CD4-positive, alpha-beta T cell treated with Interleukin-6 for 4 hours (primary cell): ENCODE measurements around the gene IL13.

Source experiments
- DNase-seq: peaks from one replicate; pipeline ENCODE4 v3.0.0-alpha.2; 2020; ENCODE audit warnings: mixed read lengths

IL13 gene

DNA sequence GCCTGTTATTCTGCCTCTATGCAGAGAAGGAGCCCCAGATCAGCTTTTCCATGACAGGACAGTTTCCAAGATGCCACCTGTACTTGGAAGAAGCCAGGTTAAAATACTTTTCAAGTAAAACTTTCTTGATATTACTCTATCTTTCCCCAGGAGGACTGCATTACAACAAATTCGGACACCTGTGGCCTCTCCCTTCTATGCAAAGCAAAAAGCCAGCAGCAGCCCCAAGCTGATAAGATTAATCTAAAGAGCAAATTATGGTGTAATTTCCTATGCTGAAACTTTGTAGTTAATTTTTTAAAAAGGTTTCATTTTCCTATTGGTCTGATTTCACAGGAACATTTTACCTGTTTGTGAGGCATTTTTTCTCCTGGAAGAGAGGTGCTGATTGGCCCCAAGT, 15.5 kb downstream of the IL13 start:
- DNase-seq: no peak

DNA sequence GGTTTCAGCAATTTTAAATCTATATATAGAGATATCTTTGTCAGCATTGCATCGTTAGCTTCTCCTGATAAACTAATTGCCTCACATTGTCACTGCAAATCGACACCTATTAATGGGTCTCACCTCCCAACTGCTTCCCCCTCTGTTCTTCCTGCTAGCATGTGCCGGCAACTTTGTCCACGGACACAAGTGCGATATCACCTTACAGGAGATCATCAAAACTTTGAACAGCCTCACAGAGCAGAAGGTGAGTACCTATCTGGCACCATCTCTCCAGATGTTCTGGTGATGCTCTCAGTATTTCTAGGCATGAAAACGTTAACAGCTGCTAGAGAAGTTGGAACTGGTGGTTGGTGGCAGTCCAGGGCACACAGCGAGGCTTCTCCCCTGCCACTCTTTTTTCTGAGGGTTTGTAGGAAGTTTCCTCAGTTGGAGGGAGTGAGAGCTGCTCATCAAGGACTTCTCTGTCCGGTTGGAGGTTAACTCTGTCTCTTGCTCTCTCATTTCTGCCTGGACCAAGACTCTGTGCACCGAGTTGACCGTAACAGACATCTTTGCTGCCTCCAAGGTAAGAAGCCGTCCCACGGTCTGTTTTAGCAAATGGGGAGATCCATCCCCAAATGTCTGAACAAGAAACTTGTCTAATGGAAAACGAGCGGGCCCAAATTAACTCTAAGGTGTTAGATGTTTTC, 16.1 kb downstream of the IL13 start, which contains the start of gene IL4:
TSS of gene IL4 (plus strand) at position 51 of the 692 bp plus-strand sequence. CDS start at position 113, 62 bp downstream.
- no peak for DNase-seq

DNA sequence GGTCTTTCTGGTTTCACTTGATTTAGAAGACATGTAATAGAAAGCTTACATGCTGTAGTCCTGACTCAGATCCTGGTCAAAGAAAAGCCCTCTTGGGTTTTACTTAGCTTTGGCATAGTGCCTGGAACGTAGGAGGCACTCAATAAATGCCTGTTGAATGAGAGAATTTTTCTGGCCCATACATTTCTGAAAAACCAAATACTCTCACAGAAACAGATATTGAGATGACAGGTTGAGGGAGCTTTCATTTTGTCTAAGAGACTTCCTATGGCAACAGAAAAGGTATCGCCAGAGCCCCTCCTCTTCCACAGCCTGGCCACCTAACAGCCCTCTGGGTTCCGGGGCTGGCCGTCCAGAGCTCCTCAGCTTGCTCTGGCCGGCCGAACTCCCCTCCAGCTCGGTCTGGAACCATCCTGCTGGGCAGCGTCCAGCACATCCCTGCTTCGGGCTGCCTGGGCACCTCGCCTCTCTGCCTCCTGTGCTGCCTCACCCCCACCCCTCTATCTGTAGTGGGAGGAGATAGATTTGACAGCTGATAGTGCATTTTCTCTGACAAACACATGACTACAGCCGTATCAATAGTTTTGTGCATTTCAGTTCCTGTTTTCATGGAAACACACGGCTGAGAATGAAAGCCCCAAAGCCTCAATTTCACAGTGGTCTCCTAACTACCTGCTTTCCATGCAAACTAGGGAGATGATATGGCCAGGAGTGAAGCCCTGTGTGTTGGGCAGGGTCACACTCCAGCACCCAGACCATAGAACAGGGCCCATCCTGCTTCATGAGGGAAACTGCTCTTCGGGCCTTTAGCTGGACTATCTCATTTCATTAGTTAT, 16.9 kb downstream of the IL13 start:
- DNase-seq: no peak

DNA sequence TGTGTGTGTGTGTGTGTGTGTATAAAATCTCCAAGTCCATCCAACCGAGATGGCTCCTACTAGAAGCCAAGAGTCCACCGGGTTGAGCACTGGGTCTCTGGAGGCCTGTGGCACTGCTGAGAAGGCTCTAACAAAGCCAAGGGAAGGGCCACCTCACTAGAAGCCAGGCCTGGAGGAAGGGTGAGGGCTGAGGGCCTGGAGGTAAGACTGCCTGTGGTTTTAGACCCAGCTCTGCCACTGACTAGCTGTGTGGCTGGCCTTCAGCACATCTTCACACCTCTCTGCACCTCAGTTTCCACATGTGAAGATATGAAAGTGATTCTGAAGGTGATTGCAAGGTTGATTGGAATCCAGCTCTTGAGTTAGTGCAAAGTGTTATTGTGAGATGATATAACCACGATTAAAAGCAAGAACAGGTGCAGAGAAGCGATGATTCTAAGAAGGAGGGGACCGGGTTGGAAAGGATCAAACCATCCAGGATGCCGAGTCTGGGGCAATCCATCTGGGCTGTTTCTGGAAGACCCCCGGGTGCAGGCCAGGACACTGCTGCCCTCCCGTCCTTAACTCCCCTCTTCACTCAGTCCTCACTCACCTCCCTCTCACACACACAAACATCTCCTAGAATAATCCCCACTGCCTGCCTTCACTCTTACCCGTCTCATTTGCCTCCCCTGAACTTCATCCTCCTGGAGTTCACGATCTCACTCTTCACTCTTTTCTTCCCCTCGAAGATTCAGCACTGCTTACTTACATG, 18.1 kb downstream of the IL13 start:
- DNase-seq: no peak

DNA sequence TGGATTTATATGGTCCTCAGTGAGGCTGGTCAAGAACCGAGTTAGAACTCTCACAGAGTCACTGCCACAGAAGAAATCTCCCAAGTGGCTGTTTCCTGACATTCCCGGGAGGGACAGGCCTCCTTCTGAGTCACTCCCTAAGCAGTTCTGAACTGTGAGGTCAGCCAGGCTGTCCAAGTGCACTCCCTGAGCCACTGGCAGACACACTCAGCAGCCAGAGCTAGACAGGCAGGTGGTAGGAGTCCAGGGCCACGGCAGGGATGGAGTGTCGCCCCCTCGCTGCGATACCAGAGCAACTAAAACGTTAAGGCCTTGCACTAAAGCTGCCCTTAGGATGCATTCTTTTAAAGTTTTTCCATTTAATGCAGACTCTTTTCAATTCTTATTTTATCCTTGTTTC, 19.2 kb downstream of the IL13 start:
- DNase-seq: no peak

DNA sequence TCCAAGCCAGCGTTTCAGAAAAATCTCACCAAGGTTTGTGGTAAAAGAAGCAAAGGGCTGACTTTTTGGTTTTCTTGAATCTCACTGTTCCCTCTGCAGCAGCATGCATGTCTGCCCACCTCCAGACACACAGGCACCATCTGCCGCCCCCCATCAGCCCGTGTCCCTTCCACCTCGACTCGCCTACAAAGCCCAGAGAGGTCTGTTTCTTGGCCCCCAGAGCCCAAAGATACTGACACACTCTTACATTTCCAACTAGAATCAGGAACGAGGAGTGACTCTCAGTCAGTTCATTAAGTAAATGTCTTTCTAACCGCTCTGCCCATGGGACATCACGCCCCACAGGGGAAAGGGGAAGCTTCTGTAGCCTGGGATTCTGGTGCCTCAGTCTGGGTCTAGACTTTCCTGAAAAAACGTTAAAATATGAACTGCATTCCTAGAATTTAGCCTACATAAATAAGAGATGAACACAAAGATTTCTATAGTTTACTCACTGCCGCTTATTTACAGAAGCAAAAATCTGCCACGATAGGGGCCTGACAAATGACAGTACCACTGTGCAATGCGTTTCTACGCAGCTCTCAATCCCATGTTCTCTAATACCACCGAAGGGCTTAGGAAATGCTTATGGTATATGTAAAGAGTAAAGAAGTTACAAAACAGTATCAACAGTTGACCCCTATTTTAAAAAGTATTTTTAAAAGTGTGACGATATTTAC, 19.9 kb downstream of the IL13 start:
- no peak for DNase-seq

DNA sequence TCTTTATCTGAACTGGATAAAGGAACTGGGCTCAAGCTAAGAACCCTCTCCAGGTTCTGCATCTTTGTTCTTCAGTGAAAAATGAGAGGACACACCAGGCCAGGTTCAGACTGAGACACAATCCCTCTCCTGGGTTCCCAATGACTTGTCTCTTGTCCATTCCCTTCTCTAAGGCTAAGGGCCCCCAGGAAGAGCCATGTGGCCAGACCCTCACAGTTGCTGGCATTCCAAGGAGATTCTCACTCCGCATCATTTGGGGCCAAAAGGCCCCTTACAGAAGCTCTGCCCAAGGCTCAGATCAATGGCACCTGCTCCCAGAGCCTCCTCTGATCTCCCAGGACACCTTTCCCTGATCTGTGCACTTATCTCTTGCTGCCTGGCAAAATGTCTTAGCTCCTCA, 20.8 kb downstream of the IL13 start:
- DNase-seq: no peak

DNA sequence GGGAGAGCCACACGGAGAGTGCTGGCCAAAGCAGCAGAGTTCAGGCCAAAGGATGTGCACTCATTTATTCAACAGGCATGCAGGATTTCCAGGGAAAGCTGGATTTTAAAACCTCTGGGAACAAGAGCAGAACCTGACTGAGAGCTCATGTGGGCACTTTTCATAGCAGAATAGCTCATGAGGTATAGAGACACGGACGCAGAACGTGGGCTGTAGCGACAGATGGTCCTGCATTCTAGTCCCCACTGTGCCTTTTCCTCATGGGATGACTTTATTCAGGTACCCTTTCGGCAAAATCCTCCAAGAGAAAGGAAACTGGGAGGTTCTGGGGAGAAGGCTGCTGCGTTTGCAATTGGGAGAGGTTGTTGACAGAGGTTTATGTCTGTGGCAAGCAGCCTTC, 21.2 kb downstream of the IL13 start:
- no peak for DNase-seq

DNA sequence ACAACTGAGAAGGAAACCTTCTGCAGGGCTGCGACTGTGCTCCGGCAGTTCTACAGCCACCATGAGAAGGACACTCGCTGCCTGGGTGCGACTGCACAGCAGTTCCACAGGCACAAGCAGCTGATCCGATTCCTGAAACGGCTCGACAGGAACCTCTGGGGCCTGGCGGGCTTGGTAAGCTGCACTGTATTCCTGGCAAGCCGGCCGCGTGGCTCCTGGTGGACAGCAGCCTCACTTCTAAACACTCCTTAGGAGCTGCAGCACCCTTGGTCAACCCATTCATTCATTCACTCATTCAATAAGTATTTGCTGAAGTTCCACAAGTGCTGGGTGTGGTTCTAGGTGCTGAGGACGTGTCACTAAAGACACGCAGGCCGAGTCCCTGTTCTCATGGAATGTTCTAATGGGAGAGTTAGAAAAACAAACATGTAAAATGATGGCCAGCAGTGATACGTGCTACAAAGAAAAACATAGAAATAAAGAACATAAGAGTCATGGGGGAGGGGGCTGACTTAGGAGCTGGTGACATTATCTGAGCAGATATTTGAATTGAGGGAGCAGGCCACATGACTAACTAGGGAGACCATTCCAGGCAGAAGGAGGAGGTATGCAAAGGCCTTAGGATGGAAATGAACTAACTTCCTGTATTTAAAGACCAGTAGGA, 21.9 kb downstream of the IL13 start:
- DNase-seq: no peak

DNA sequence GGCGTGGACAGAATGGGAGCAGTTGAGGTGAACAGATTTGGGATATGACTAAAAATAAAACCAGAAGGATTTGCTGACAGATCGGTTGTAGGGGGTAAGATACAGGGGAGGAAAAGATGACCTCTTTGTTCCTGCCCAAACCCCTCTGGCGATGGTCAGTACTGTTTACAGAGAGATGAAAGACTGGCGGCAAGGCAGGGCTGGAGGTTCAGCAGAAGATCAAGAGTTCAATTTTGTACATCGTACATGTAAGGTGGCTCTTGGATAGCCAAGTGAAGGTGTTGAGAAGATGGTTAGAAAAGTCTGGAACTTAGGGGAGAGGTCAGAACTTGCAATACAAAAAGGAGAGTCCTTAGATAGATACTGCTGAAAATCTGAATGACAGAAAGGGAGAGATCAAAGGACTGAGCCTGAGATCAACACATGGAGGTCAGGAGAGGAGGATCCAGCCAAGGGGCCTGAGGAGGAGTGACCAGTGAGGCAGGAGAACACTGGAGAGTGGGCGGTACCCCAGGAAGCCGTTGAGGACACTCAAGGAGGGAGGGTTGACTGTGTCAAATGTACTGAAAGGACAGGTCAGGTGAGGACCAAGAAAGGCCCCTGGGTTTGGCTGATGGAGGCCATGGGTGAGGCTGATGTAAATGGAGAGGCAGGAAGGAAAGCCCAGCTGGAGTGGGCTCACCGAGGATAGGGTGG, 23.0 kb downstream of the IL13 start:
- DNase-seq: no peak

DNA sequence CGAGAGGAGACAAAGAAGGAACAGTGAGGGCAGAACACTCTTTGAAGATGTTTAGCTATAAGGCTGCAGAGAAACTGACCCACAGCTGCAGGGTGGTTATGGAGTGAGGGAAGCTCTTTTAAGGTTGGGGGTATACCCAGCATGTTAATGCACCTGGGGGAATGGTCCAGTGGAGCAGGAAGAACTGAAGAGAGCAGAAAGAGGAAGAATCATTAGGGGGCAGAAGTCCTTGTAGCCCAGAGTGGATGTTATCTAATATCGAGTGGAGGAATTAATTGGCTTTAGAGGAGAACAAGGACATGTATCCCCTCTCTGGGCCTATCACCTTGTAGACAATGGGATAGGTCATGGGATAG, 23.5 kb downstream of the IL13 start:
- no peak for DNase-seq

DNA sequence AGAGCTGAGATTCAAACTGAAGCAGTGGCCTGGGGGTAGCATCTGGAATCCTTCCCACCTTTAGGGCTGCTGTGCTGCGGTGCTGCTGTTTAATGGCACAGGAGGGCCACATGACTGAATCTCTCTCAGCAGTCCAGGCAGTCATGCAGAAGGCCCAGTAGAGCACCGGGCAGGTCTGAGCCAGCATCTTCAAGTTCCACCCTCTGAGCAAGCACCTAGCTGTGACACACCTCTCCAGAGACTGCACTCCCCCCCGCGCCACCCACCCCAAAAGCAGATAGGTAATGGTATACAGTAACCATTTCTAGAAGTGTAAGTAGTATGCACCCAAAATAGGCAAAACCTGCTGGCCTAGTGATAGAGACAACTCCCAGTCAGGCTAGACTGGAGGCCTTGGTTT, 24.0 kb downstream of the IL13 start:
- DNase-seq: no peak

DNA sequence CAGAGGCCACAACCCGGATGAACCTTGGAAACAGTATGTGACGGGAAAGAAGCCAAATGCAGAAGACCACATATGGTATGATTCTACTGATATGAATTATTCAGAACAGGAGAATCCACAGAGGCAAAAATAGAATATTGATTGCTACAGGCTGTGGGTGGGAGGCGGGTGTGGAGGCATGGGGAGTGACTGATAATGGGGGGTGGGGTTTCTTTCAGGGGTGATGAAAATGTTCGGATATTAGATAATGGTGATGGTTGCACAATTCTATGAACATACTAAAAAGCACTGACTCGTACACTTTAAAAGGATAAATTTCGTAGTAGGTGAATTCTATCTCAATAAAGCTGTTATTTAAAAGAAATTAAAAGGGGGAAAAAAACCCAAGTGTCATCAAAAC, 26.5 kb downstream of the IL13 start:
- no peak for DNase-seq

DNA sequence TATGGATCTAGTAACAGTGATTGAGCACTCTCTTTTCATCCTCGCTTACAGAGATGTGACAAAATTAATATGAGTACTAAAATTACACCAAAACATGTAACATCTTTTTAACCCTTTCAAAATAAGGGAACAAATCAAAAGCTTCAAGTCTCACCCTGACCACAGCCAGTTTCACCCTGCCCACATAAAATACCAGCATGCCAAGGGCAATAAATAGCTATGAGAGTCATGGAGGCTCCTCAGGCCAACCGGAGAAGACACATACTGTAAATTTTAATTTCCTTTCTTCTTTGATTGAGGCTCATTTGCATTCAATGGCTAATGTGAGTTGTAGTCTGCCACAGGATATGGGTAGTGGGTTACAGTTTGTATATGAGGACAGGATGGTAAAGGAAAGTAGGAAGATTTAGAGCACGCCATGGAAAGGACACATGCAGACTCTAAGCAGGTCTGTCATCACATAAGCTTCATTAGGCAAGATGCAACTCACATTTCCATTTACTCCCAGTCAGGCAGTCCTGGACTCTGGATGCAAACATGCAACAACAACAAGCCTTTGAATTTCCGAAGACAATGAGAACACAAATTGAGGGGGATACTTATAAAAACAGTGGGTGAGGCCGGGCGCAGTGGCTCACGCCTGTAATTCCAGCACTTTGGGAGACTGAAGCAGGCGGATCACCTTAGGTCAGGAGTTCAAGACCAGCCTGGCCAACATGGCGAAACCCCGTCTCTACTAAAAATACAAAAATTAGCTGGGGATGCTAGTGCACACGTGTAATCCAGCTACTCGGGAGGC, 27.1 kb downstream of the IL13 start:
- DNase-seq: no peak

DNA sequence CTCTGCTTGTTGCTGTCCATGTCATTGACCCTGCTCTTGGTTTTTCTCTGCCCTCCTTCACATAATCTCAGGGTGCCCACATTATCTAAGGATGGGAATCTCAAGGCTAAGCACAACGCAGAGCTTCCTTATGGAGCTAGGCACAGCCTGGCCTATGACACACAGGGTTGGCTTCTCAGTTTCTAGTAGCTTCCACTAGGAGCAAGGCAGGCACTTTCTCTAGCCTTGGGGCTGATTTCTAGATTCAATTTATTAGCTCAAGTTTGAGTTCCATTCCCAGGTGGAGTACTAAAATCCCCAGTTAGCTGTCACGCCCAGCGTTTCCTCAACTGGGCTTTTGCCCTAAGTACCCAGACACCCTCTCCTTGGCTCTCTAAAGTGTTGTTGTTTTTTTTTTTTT, 28.2 kb downstream of the IL13 start:
- no peak for DNase-seq

DNA sequence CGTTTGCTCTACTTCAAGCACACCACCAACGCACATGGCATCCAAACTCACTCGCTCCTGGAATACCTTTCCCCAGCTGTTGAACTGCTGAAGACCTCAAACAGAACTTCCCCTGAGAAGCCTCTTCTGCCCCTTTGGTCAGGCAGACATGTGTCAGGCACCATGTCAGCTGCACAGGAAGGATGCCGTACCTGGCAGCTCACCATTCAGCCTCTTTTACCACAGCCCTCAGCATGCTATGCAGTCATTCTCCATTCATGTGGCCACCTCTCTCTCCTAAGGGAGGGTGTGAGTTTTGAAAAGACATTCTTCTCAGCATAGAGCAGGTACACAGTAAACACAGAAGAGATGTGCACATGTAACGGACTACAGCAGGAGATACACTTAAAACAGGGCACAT, 30.0 kb downstream of the IL13 start:
- peak; percentile 39 for DNase-seq

DNA sequence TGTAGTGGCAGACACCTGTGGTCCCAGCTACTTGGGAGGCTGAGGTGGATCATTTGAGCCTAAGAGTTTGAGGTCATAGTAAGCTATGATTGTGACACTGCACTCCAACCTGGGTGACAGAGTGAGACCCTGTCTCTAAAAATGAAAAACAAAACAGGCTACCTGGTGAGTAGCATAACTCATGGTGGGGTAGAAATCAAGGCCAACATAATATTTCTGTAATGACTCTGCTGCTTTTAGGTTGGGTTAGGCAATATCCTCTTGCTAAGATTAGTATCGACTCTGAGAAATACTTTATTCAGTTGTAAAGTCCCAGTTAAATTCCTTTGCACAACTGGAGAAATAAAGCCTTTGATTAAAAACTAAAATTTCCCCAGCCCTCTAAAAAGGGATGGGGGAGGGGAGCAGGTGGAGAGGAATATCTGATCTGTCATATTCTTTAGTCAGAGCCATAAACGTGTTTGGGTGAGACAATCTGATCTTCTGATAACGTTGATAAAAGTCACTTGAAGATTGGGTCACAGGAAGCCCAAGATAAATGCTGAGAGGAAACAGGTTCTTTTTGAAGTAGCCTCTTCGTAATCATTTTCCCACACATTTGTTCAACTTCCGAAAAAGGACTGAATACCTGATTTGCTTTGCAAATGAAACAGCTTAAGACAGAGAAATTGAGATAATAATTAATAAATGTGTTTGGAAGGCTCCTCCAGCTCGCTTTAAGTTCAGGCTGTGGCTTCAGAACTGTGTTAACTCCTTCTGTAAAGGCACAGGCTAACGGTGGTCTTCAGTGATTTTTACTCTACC, 30.8 kb downstream of the IL13 start:
- peak; percentile 8 for DNase-seq

DNA sequence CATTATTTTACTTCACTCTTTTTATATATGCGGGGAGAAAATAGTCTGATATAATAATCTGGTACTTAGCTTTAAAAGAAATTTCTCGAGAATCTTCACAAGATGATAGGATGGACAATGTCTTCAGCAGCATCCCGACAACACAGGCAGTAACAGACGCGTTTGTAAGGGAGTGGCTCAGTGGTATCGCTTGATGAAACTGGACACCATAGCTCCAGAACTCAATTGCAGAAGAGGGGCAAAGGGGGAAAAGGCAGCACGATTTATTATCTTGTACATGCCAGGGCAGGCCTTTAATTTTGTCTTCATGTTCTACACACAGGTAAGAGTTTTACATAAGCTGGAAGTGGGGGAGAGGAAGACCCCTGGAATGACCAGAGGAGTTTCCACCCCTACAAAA, 31.5 kb downstream of the IL13 start:
- no peak for DNase-seq

DNA sequence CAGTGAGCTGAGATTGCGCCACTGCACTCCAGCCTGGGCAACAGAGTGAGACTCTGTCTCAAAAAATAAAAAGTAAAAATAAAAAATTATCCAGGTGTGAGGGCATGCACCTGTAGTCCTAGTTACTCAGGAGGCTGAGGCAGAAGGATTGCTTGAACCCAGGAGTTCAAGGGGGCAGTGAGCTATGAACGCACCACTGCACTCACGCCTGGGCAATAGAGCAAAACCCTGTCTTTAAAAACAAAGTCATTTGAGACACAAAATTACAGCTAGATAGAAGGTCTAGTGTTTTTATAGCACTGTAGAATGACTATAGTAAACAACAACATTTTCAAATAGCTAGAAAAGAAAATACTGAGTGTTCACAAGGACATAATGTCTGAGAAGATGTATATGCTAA, 32.2 kb downstream of the IL13 start:
- no peak for DNase-seq
